K562 (cell line): ENCODE results near the gene COL5A1. TPM values are rescaled to one million over a fixed set of nuclear protein-coding genes. Genes with fewer than 3 reads are reported as not detected.

Source experiments
- ATAC-seq: fragments of 200-7000 bp; cut with Tn5 transposase; 3 replicates; pipeline ENCODE4 v1.9.1; 2020; ENCODE audit warnings: moderate library complexity
- BruUV-seq: library from RNA; stranded (reverse); fragments of 400-500 nt; replicated peaks from 2 replicates; lab custom pipeline; 2021; lab: Mats Ljungman, UMichigan
- CTCF ChIA-PET: fragments of 300-600 bp; formaldehyde crosslinking; extraction: SDS; loops from one replicate; lab custom pipeline; 2021; ENCODE audit warnings: low intra/inter-chr PET ratio; lab: Yijun Ruan, JAX
- POLR2A ChIA-PET: fragments of 300-600, 350-650 bp; sonication (Branson Sonifier 250); formaldehyde crosslinking; extraction: SDS; loops from one replicate; lab custom pipeline; 2021; ENCODE audit warnings: antibody characterized with exemption, inconsistent platforms; lab: Yijun Ruan, JAX
- DNase-seq, 4 experiments: peaks; one replicate each; pipeline versions ENCODE4 v3.0.0 to v3.0.0-alpha.2; 2011 to 2018; ENCODE audit warnings: low spot score in 3 of 4, mixed read lengths in 3 of 4; ENCODE audit errors: extremely low read depth in 1 of 4
- FAIRE-seq: peaks from 2 replicates; lab custom pipeline; 2011; peaks lifted over from hg19 to GRCh38; lab: Jason Lieb, UNC
- H2AFZ ChIP-seq: 2 replicates; pipeline ENCODE4 v1.6.0; 2011; ENCODE audit warnings: low read depth, low read length, control low read depth, inconsistent platforms
- H3K27ac ChIP-seq: fragments of 200-600 bp; 3 replicates; pipeline ENCODE4 v1.8.0; 2011; ENCODE audit warnings: low read depth, mild to moderate bottlenecking, control low read depth, inconsistent platforms, low read length, moderate library complexity, mixed read lengths; ENCODE audit errors: extremely low read depth
- H3K27me3 ChIP-seq, 2 experiments: fragments of 300-600 bp in 1 of 2; 2 replicates in 1 of 2; 3 replicates in 1 of 2; pipeline versions ENCODE4 v1.6.0 to v1.8.0; 2011; ENCODE audit warnings: inconsistent platforms in 2 of 2, low read length in 2 of 2, mild to moderate bottlenecking in 1 of 2, mixed read lengths in 1 of 2, moderate library complexity in 1 of 2; ENCODE audit not compliant: control insufficient read depth in 2 of 2, insufficient read depth in 2 of 2
- H3K36me3 ChIP-seq: fragments of 300-600 bp; 3 replicates; pipeline ENCODE4 v1.8.0; 2011; ENCODE audit warnings: mild to moderate bottlenecking, low read length, inconsistent platforms; ENCODE audit not compliant: control insufficient read depth, insufficient read depth
- H3K4me1 ChIP-seq, 2 experiments: fragments of 200-600 bp in 1 of 2; replicated peaks in 1 of 2; 2 replicates in 1 of 2; 3 replicates in 1 of 2; pipeline versions ENCODE4 v1.5.1 to v1.8.0; 2011; ENCODE audit warnings: inconsistent platforms in 2 of 2, low read length in 2 of 2, mild to moderate bottlenecking in 1 of 2, mixed read lengths in 1 of 2, moderate library complexity in 1 of 2; ENCODE audit not compliant: control insufficient read depth in 2 of 2, insufficient read depth in 2 of 2
- H3K4me2 ChIP-seq: 2 replicates; pipeline ENCODE4 v1.6.1; 2011; ENCODE audit warnings: low read length, control low read depth, inconsistent platforms, mixed read lengths; ENCODE audit not compliant: insufficient read depth
- H3K4me3 ChIP-seq: fragments of 200-600 bp; sonication (generic), shearing (Covaris generic); 2 replicates; pipeline ENCODE4 v1.5.1; 2016; ENCODE audit warnings: control low read depth, inconsistent platforms
- H3K79me2 ChIP-seq: fragments of 200-600 bp; 3 replicates; pipeline ENCODE4 v1.8.0; 2011; ENCODE audit warnings: low read length, inconsistent platforms; ENCODE audit not compliant: control insufficient read depth, insufficient read depth
- H3K9ac ChIP-seq, 2 experiments: 2 replicates each; pipeline versions ENCODE4 v1.6.0 to v1.6.1; 2011; ENCODE audit warnings: low read depth in 2 of 2, low read length in 2 of 2, control low read depth in 1 of 2, inconsistent platforms in 1 of 2, mild to moderate bottlenecking in 1 of 2, mixed read lengths in 1 of 2; ENCODE audit not compliant: insufficient read depth in 1 of 2
- H3K9me1 ChIP-seq: one replicate; pipeline ENCODE4 v1.6.0; 2011; ENCODE audit warnings: inconsistent platforms, mild to moderate bottlenecking, low read length, moderate library complexity; ENCODE audit not compliant: control insufficient read depth, insufficient read depth
- H3K9me3 ChIP-seq: replicated peaks from 2 replicates; pipeline ENCODE4 v1.5.1; 2011; ENCODE audit warnings: low read depth, low read length, inconsistent platforms; ENCODE audit not compliant: control insufficient read depth, insufficient read depth
- H4K20me1 ChIP-seq: replicated peaks from 2 replicates; pipeline ENCODE4 v1.6.1; 2011; ENCODE audit warnings: low read length, inconsistent platforms, mixed read lengths; ENCODE audit not compliant: control insufficient read depth, insufficient read depth
- BACH1 ChIP-seq: fragments of 200-800 bp; sonication (Bioruptor generic); IDR thresholded peaks from 2 replicates; pipeline ENCODE4 v1.6.1; 2016; ENCODE audit warnings: missing genetic modification characterization, missing compliant biosample characterization
- CHD4 ChIP-seq: fragments of 200-600 bp; sonication (generic); IDR thresholded peaks from 3 replicates; pipeline ENCODE4 v1.6.1; 2012; ENCODE audit warnings: low read depth, mild to moderate bottlenecking, mixed read lengths, low read length, inconsistent platforms; ENCODE audit not compliant: insufficient read depth, insufficient replicate concordance, poor library complexity, severe bottlenecking
- ETV6 ChIP-seq, 3 experiments: fragments of 150-350 bp in 1 of 3; sonication (generic) in 1 of 3; formaldehyde crosslinking in 1 of 3; IDR thresholded peaks; 2 replicates each; pipeline versions ENCODE4 v1.6.1 to v1.8.0; 2014 to 2022; ENCODE audit warnings: borderline replicate concordance in 2 of 3, low read depth in 2 of 3, antibody characterized with exemption in 1 of 3, low read length in 1 of 3, mild to moderate bottlenecking in 1 of 3, missing genetic modification reagents in 1 of 3
- FOXJ2 ChIP-seq: fragments of 200-800 bp; sonication (Bioruptor generic); IDR thresholded peaks from 2 replicates; pipeline ENCODE4 v1.6.1; 2016; ENCODE audit warnings: missing genetic modification characterization, missing compliant biosample characterization
- KAT8 ChIP-seq: fragments of 450-650 bp; IDR thresholded peaks from 2 replicates; pipeline ENCODE4 v1.6.1; 2016; ENCODE audit warnings: low read depth, mild to moderate bottlenecking
- KLF6 ChIP-seq: fragments of 250-450 bp; sonication (Bioruptor Pico); IDR thresholded peaks from 2 replicates; pipeline ENCODE4 v1.4.0; 2020; ENCODE audit warnings: mild to moderate bottlenecking, moderate library complexity, borderline replicate concordance
- PTBP1 ChIP-seq: fragments of 200-400 bp; formaldehyde crosslinking; IDR thresholded peaks from 2 replicates; pipeline ENCODE4 v1.6.1; 2017; ENCODE audit warnings: low read depth, low read length
- STAT5A ChIP-seq: IDR thresholded peaks from 2 replicates; pipeline ENCODE4 v1.6.1; 2012; ENCODE audit warnings: low read length, inconsistent platforms, borderline replicate concordance
- TAL1 ChIP-seq: fragments of 450-650 bp; IDR thresholded peaks from 2 replicates; pipeline ENCODE4 v1.6.1; 2016; ENCODE audit warnings: mild to moderate bottlenecking
- ZNF174 ChIP-seq: fragments of 250-450 bp; sonication (Bioruptor Pico); IDR thresholded peaks from 2 replicates; pipeline ENCODE4 v1.4.0; 2020; ENCODE audit warnings: mild to moderate bottlenecking
- ZSCAN32 ChIP-seq: fragments of 450-650 bp; formaldehyde crosslinking; IDR thresholded peaks from 2 replicates; pipeline ENCODE4 v1.4.0; 2020; ENCODE audit warnings: mild to moderate bottlenecking, moderate library complexity
- WGBS: fragments of 100-300 bp; shearing (Covaris generic); methylation state at CpG from one replicate; pipeline ENCODE4 v1.1.6; 2016; ENCODE audit warnings: low coverage, mixed read lengths; ENCODE audit not compliant: insufficient coverage; ENCODE audit errors: missing lambda C conversion rate; 5-methylcytosine and 5-hydroxymethylcytosine counted together
- in situ Hi-C: fragments of 300-500 bp; cut with MboI; formaldehyde crosslinking; loops from 4 replicates; pipeline ENCODE4 v1.15.0; 2018; ENCODE audit warnings: inconsistent platforms, mixed read lengths
- intact Hi-C: fragments of 100-400 bp; cut with micrococcal nuclease; formaldehyde crosslinking; loops from 2 replicates; pipeline ENCODE4 v1.14.2; 2022
- polyA plus RNA-seq, 8 experiments: library from polyadenylated mRNA; depleted of rRNA in 4 of 8; stranded (reverse) in 5 of 8; unstranded in 3 of 8; fragments of >200 nt; fragmentation: Nextera tagmentation in 2 of 8; fragmentation: Illumina TruSeq in 1 of 8; extraction: Ambion mirVana in 2 of 8; extraction: Trizol in 1 of 8; gene quantifications; 2 replicates each; pipeline versions ENCODE4 v1.2.1 to v1.2.3, GENCODE V29; 2011 to 2014; ENCODE audit warnings: inconsistent platforms in 1 of 8, missing spikeins in 1 of 8
- total RNA-seq, 7 experiments: library from RNA; depleted of rRNA in 6 of 7; stranded (reverse); fragments of >200 nt in 6 of 7; fragmentation: Illumina TruSeq in 2 of 7; extraction: Trizol in 2 of 7; gene quantifications; 2 replicates each; pipeline versions ENCODE4 v1.2.1 to v1.2.3, GENCODE V29; 2011 to 2021; ENCODE audit warnings: low replicate concordance in 1 of 7
- TF ChIP-seq, protein P1 (sequence below), 2 experiments: fragments of 450-650 bp in 1 of 2; sonication (generic) in 1 of 2; formaldehyde crosslinking; conservative IDR thresholded peaks; 2 replicates each; pipeline versions ENCODE4 v1.4.0 to v1.8.1; 2020 to 2022; ENCODE audit warnings: mild to moderate bottlenecking in 1 of 2, missing genetic modification reagents in 1 of 2

COL5A1 gene
- total and polyA plus RNA-seq, 9 of the 15 experiments (the other 6 are each of a cell fraction or from before 2014, with no cell fraction given) = under 0.01 to 0.13 (median 0.04) TPM; not detected in 6

GRCh38 chr9:134698111-134698510 lies 56.5 kb downstream of the COL5A1 start:
- FAIRE-seq = no peak

More at GRCh38 chr9:134698111-134698510, 56.5 kb downstream of the COL5A1 start:
- Histone ChIP-seq H3K36me3 (no peaks in the 10 kb centered on the region), H3K4me1 (peaks cover 0 to 10% of the 10 kb centered on the region in 2 experiments; a peak in 2 of 5 replicates), H3K79me2 (no peaks in the 10 kb centered on the region), H3K9me3 (no peaks in the 10 kb centered on the region), H2AFZ (no peak overlapping the region), H3K9me1 (peaks cover 4% of the 10 kb centered on the region), H4K20me1 (peaks cover 15% of the 10 kb centered on the region), H3K27ac (no peak overlapping the region), H3K27me3 (peaks cover 14 to 56% of the 10 kb centered on the region in 2 experiments; a peak in 4 of 5 replicates)
- ChIA-PET CTCF (interaction anchor here (1.2 to 1.7 kb wide), 2 partner anchors 42 to 285 kb away, joined by 3 to 4 read pairs; no protein-coding TSS in a partner anchor), POLR2A (no interaction called here)
- 2% methylated on average over 5 of the region's 5 CpGs for WGBS
- no peak for DNase-seq
- no TSS peak for BruUV-seq
- TF ChIP-seq FOXJ2 (tag) = no peak
- TF ChIP-seq BACH1 = no peak
- no peak for TF ChIP-seq ETV6 (IDR thresholded peaks at IDR 0.05; ENCODE audit: borderline replicate concordance in 1 of 2, low read depth in 2 of 2, low read length in 1 of 2)
- TF ChIP-seq ETV6 (CRISPR knock-in tag; IDR thresholded peaks at IDR 0.05; ENCODE audit: borderline replicate concordance) = no peak
- no peak for TF ChIP-seq TAL1
- TF ChIP-seq STAT5A = no peak
- TF ChIP-seq ZNF174 = no peak
- TF ChIP-seq, protein P1, sequence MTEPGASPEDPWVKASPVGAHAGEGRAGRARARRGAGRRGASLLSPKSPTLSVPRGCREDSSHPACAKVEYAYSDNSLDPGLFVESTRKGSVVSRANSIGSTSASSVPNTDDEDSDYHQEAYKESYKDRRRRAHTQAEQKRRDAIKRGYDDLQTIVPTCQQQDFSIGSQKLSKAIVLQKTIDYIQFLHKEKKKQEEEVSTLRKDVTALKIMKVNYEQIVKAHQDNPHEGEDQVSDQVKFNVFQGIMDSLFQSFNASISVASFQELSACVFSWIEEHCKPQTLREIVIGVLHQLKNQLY (CRISPR knock-in tag; conservative IDR thresholded peaks at IDR 0.05) = no peak
- TF ChIP-seq CHD4 = no peak
- TF ChIP-seq KAT8 = no peak
- TF ChIP-seq PTBP1 = no peak
- TF ChIP-seq ZSCAN32 (CRISPR knock-in tag) = no peak
- no peak for TF ChIP-seq KLF6 (CRISPR knock-in tag)
- TF ChIP-seq, all 486 proteins: peak for 0
- intact Hi-C loops (loop anchor here (2.0 to 10.0 kb wide), 2 partner anchors 41 to 717 kb away; no protein-coding TSS in a partner anchor), in situ Hi-C loops (loop anchor here (10.0 kb wide), 1 partner anchor 287 kb away; no protein-coding TSS in a partner anchor)
- H3K4me2 ChIP-seq = no peak overlapping the region
- H3K9ac ChIP-seq = no peak overlapping the region; a peak in 1 of 4 replicates
- ATAC-seq = no peak; the same call in 2 of the 3 replicates
- no peak overlapping the region for H3K4me3 ChIP-seq
